ENCODE results near the gene KRTAP11-1.

The KRTAP11-1 gene, protein sequence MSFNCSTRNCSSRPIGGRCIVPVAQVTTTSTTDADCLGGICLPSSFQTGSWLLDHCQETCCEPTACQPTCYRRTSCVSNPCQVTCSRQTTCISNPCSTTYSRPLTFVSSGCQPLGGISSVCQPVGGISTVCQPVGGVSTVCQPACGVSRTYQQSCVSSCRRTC

DNA sequence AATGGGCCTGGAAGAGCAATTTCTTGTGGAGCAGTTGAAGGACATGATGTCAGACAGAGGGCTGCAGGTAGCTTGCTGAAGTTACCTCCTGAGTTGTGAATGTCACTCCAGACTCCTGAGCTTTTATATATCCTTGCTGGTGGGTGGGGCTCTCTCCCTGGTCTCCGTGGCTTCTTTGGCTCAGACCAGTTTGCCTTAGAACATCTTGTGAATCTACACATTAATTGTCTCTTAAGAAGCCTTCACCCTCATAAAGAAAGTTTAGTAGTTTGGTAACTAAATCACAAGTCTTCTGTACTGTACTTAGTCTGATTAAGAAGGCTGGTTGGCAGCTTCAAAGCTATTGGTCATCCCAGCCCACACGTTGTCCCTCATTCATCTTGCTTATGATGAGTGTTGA, at the start of gene KRTAP11-1:
Gene KRTAP11-1, minus strand, starts transcription at position 101 of the 400 bp plus-strand sequence. Its CDS starts 56 bp downstream, at position 45.
- DNase-seq: no peak

DNA sequence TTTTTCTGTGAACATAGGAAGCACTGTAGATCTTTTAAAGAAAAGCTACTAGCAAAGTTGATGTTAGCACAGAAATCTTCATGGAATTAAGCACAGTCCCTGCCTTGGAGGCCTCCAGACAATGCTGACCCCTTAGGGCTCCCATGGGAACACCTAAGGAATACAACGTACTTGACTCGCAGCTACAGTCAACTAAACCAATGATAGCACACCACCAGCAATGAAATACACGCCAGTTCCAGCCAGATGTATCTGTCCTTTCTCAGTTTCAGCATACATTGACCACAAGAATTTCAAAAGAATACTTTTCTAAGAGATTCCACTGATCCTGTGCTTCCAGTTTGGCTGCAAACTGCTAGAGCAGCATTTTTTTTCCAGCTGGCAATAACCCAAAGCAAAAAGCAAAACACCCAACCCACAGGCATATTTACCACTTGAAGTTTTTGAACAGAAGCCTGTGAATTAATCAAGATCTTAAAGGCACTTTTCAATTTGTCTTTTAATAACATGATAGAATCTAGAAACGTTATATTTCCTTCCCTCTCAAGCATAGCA, 42.8 kb upstream of the KRTAP11-1 start:
- no peak for DNase-seq

DNA sequence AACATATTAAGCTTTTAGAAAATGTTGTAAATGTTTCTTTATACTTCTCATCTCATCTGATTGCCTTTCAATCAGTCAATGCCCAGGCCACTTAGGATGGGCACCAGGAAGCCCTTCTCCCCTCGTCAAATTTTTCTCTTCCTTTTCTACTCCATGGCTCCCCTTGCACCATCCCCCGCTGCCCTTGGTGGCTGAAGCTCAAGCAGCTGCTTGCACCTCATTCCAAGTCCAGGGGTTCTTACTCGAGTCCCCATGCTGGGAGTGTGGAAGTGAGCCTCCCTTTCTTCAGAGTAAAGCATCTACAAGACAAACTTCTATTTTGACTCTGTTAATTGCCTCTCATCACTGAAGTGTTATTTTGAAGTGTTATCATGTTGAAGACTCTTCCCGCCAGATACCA, 39.7 kb upstream of the KRTAP11-1 start:
- DNase-seq: no peak

DNA sequence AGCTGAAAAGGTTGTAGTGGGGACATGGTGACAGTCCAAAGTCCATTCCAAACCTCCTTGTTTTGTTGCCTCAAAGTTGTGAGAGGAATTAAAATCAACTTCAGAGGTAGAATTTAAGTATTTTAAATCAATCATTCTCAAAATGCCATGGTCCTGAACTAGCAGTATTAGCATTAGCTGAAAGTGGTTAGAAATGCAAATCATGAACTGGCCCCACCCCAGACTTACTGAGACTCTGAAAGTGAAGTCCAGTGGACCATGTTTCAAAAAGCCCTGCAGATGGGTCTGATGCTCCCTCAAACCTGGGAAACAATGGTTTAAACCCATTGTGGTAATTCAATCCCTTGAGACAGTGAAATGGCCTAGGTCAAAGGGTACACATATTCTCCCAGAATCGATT, 36.2 kb upstream of the KRTAP11-1 start:
- no peak for DNase-seq

DNA sequence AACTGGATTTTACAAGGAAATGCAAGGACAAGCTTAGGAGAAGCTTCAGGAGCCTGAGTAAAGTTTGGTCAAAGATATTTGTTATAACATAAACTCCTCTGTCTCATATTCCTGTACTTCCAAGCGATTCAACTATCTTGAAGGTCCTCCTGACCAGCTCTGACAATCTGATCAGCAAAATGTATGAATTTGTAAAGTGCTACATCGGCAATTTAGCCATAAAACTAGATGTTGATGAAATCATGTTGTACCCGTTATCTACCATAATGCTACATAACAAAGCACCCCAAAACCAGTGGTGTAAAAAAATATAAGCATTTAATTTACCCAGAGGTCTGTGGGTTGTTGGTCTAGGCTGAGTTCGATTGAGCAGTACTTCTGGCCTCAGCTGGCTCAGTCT, 19.5 kb upstream of the KRTAP11-1 start:
- DNase-seq: no peak

DNA sequence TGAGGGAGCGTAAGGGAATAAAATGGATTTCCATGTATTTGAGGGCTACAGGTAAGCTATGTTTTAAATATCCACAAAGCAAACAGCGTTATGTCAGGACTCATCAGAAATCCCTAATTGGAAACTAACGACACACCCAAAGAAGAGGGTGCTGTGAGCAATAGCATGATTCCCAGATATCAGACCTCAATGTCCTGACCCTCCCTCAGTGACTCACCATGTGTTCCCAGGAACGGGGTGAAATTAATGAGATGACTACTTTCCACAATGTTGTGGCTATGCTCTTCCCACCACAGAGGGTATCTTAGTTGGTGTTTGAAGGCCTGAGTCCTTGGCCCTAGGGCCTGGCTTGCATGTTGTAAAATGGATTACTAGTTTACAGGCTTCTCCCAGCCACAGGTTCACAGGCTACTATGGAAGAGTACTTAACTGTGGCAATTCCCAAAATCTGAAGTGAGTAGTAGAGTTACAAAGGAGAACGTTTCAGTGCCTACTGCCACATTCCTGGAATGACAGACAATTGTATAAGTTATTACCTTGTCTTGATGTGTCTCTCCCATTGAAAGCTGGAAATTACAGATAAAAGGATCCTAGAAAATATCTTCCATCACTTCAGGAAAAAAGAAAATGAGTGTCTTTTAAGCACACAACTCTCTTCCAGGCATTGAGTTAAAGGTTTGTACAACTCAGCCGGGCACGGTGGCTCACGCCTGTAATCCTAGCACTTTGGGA, 1.7 kb upstream of the KRTAP11-1 start:
- DNase-seq: no peak

DNA sequence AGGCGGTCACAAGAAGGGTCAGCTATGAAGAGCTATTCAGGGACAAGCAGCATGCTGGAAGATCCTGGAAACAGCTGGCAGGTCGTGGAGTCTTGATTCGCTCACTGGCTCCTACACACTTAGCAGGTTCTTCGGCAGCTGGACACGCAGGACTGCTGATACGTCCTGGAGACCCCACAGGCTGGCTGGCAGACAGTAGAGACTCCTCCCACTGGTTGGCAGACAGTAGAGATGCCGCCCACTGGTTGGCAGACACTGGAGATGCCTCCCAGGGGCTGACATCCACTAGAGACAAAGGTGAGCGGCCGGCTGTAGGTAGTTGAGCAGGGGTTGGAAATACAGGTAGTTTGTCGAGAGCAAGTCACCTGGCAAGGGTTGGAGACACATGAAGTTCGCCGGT, 466 bp downstream of the KRTAP11-1 start:
- no peak for DNase-seq

DNA sequence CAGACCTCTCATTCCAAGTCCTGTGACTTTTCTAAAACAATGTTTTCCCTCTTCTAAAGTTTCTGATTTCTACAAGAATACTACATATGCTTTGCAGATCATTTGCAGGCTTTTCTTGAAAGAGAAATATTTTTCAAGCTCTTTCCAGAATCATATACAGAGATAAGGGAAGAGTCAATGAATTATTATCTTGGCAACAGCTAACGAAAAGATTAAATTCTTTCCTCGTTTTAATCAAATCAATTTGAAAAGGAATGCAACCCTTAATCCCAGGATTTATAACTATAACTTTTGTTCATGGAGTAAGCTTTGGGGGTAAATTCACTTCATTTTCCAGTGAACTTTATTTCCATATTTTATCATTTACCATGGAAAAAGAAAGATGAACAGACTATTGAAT, 6.9 kb downstream of the KRTAP11-1 start:
- no peak for DNase-seq

DNA sequence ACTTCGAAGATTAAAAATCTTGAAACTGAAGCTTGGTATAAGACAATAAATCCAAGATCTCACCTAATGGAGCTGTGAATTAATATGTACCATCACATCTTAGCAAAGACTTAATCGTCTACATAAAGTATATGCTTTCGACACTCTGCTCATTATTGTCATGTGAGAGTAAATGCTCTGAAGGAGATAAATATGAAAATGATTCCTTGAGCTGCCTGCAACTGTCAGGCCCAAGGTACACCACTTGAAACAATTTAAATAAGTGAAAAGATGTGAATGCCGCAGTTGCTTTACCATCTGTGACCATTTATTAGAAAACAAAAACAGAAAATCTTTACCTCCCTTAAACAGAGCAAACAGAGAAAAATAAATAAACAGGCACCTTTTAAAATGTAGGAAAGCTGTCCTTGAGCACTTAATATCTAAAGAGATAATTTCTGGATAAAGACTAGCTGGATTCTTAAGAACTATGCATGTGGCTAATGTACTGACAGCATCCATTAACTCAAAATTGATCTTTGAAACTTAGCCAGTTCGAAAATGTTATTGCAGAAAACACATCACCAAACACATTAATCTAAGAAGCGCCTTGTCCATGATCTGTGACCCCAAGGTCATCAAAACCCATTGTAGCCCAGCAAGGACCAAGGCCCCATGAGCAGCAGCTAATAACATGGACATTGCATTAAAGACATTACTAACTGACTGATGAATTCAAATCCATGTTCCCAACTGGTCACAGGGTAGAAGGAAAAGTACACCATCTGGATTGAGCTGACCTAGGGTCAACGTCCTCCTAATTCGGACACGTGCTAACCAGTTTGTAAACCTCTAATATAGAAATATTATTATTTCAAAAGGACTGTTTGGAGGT, 33.5 kb downstream of the KRTAP11-1 start:
- DNase-seq: no peak

DNA sequence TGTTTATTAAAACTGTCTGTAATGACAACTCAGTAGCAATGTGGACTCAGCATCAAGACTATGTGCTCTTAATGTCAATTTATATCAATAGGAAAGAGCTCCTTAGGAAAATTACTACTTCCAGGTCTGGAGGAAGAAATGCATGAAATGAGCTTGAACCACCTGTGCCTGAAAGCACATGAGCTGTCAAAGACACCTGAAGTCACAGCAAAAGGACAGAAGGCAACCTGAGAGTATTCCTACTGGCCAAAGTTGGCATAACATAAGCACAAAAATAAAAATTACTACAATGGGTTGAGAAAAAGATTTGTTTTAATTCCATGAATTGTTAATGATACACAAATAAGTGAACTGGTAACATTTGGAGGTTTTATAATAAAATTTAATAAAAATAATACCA, 38.4 kb downstream of the KRTAP11-1 start:
- DNase-seq: no peak

DNA sequence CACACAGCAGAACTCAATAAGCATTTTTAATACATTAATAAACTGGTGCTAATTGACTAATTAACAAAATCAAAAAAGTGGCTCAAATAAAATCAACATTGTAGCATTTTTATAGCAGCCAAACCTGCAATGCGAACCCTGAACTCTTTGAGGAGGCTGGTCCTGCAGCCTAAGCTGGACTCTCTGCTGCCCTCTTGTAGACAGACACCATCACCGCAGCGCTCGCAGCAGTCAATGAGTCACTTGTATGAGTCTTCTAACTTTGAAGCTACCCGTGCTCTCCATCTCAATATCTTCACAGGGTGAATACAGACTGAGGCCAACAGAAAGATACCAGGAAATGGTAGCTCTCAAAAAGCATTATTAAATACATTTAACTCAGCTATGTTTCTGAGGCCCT, 42.1 kb downstream of the KRTAP11-1 start:
- DNase-seq: no peak

DNA sequence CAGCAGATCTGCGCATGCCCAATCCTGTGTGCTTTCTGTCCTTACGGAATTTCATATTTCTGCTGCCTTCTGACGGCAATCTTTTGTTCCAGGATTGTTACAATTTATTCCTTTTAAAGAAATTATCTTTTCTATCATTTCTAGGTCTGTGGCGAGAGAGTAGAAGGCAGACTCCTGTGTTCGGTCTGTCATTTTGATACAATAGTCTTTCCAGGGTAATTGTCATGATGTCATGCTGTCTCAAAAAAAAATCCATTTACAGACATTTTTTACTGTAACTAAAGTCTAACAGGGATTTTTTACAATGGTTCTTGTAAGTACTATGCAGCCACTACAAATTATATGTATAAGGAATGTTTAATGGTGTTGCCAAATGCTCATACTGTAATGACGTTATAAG, 42.8 kb downstream of the KRTAP11-1 start:
- no peak for DNase-seq

DNA sequence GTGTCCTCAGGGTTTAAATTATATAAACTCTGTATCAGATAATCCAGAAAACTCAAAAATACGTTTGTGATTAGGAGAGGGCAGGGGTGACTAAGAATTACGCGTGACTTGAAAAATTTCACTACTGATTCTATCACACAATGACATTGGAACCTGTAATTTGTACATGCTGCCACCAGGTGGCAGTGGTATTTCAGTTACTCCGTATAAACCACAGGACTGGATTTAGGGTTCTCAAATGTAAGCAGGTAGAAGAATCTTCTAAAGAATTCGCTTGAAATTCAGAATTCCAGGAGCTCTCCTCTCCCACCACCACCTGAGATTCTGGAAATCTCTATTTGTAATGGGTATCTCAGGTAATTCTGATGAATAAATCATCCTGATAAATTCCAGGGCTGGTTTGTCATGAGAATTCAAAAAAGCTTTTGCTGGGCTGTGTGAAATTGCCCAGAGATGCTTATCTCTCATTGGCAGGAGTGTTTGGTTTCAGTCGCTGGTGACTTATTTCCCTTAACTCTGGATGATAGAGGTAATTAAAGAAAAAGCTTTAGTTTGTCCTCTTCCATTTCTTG, 50.1 kb downstream of the KRTAP11-1 start:
- DNase-seq: no peak
